Stomach smooth muscle (tissue), 2 donors: ENCODE results near the gene CRACDL.

ENCODE experiments used
- H3K27ac ChIP-seq: one replicate; pipeline ENCODE4 v1.7.0; 2013; ENCODE audit warnings: mild to moderate bottlenecking, low read length, inconsistent platforms
- H3K27me3 ChIP-seq, 2 donors: one replicate each; pipeline ENCODE4 v1.7.0; 2013; ENCODE audit warnings: low read length in 2 of 2; ENCODE audit not compliant: insufficient read depth in 2 of 2, control insufficient read depth in 1 of 2
- H3K36me3 ChIP-seq, 2 donors: one replicate each; pipeline ENCODE4 v1.7.0; 2013; ENCODE audit warnings: low read length in 2 of 2; ENCODE audit not compliant: control insufficient read depth in 2 of 2, insufficient read depth in 2 of 2
- H3K4me1 ChIP-seq: one replicate; pipeline ENCODE4 v1.7.0; 2013; ENCODE audit warnings: low read length; ENCODE audit not compliant: control insufficient read depth, insufficient read depth
- H3K4me3 ChIP-seq, 2 donors: one replicate each; pipeline ENCODE4 v1.7.0; 2013; ENCODE audit warnings: low read length in 2 of 2
- H3K9ac ChIP-seq, 2 donors: one replicate each; pipeline ENCODE4 v1.7.0; 2013; ENCODE audit warnings: low read length in 2 of 2, mild to moderate bottlenecking in 1 of 2
- H3K9me3 ChIP-seq, 2 donors: one replicate each; pipeline ENCODE4 v1.7.0; 2013; ENCODE audit warnings: low read length in 2 of 2; ENCODE audit not compliant: control insufficient read depth in 2 of 2
- donor health status: healthy.
- donor health status: Pancreatic carcinoma.

CRACDL gene

DNA sequence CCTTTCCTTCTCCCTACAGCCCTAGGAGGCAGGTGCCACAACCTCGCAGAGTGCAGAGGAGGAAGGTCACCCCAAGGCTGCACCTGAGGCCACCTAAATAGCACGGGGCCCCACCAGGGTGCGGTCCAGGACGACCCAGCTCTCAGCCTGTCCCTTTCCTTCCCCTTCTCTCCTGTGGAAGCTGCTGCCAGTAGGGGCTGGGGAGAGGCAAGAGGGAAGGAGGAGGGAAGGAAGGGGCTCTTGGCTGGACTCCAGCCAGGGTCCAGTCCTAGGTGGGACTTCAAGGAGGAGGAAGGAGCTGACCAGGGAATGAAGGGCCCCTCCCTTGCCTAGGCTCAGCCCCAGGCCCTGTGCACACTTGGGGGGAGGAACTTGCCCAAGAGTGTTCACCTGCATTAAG is 11.1 kb downstream of the CRACDL start:
- no peaks in the 10 kb centered on the region for H3K4me1 ChIP-seq
- peaks cover 0 to 4% of the 10 kb centered on the region in 2 donors for H3K9me3 ChIP-seq
- H3K27ac ChIP-seq: no peak overlapping the region
- H3K4me3 ChIP-seq: no peak overlapping the region
- H3K9ac ChIP-seq: no peak overlapping the region
- no peaks in the 10 kb centered on the region for H3K36me3 ChIP-seq
- H3K27me3 ChIP-seq: no peaks in the 10 kb centered on the region

DNA sequence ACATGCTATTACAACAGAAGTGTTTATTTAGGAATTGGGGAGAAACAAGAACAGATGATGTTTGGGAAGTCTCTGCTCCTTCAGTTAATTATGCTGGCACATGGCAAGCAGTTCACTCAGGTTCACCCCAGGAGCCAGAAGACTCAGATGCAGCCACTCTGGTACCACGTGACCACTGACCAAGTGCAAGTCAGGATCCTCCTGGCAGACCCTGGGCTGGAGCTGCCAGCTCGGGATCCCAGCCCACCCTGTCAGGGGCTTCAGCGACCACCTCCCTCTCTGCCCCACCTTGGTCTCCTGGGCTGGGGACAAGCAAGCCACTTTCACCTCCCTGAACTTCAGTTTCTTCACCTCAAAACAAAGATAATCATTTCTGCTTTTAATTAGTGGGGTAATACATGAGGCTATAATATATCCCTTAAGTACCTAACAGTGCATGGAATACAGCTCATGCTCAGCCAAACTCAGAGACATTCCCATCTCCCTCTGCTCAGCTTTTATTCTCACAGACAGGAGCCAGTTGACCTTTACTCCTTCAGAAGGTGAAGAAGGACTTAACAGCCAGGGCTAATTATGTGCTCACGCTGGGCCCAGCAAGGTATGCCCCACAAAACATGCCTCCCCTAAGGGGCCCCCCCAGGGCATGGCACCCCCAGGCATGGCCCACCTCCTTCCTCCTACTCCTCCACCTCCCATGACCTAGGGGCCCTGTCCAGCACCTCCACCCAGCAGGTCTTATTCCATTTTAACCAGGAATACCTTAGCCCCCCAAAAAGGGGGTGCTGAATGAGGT is 11.8 kb downstream of the CRACDL start:
- Histone ChIP-seq H3K27me3 (no peaks in the 10 kb centered on the region), H3K27ac (no peak overlapping the region), H3K36me3 (no peaks in the 10 kb centered on the region), H3K9me3 (peaks cover 0 to 4% of the 10 kb centered on the region in 2 donors), H3K4me3 (no peak overlapping the region), H3K4me1 (no peaks in the 10 kb centered on the region), H3K9ac (no peak overlapping the region)

DNA sequence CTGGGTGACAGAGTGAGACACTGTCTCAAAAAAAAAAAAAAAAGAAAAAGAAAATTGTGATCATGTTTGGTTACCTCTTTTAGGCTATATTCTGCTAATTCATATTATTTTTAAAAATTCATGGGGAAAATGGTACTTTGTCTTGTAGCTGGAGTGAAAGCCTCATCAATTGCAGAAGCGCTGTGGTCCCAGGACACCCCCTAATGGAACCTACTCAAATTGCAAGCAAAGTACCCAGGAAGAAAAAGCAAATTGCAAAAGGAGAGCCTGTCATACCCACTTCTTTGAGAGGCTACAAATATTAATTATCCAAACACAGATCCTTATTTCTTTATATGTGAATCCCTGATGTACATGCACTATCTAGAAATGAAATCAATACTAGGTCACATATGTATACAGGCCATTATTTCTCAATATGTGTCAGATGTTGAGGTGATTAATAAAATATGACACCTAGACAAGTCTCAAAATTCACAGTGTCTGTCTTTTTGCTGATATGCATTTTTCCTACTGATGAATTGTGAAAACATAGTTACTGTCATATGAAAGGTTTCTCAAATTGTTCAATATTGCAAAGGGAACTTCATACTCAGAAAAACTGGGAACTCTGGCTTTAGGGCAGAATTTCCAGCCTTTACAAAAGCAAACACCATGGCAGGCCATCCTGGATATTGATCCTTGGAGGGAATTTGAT is 12.6 kb downstream of the CRACDL start:
- Histone ChIP-seq H3K27me3 (no peaks in the 10 kb centered on the region), H3K9ac (no peak overlapping the region), H3K4me1 (no peaks in the 10 kb centered on the region)

DNA sequence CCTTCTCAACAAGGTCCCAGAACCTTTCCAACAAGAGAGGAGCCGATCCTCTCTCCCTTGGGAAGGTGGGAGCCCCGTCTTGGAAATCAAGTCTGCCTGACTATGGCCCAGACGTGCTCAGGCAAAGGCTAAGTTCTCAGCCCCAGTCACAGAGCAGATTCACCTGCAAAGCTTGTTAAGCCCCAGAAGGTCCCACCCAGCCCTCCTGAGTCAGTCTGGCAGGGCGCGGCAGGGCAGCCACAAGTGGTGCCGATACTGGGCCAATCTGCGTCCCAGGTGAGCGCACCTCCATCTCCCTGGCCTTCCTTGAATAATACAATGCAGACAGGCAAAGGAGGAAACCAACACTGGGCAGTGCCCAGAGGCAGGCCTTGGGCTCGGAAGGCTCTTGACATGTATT is 15.0 kb downstream of the CRACDL start:
- no peaks in the 10 kb centered on the region for H3K27me3 ChIP-seq
- no peak overlapping the region for H3K9ac ChIP-seq
- H3K9me3 ChIP-seq: peaks cover 0 to 4% of the 10 kb centered on the region in 2 donors
- no peak overlapping the region for H3K4me3 ChIP-seq
- no peak overlapping the region for H3K27ac ChIP-seq
- peaks cover 5% of the 10 kb centered on the region for H3K4me1 ChIP-seq
- no peaks in the 10 kb centered on the region for H3K36me3 ChIP-seq

More for the DNA sequence above, 12.6 kb downstream of the CRACDL start:
- no peaks in the 10 kb centered on the region for H3K36me3 ChIP-seq
- H3K4me3 ChIP-seq: no peak overlapping the region
- no peak overlapping the region for H3K27ac ChIP-seq
- peaks cover 0 to 4% of the 10 kb centered on the region in 2 donors for H3K9me3 ChIP-seq

DNA sequence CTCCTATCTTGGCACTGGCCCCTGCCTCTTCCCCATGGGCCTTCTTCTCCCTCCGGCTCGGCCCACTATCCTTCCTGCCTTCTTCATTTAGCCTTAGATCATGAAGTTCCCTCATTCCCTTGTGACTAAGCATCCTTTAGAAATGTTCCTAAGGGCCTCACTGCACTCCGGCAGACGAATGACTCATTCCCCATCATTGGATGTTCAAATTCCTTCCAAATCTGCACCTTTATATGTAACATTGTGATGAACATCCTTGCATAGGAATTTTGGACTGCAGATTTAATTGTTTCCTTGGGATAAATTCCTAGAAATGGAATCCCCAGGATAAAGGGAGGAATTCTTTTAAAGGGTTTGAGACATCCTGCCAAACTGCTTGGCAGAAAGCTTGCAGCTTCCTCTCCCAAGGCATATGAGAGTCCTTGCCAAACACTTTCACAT is 19.0 kb downstream of the CRACDL start:
- Histone ChIP-seq H3K27me3 (no peaks in the 10 kb centered on the region), H3K9me3 (no peaks in the 10 kb centered on the region), H3K4me3 (no peak overlapping the region), H3K27ac (no peak overlapping the region), H3K36me3 (no peaks in the 10 kb centered on the region), H3K9ac (no peak overlapping the region), H3K4me1 (peaks cover 19% of the 10 kb centered on the region)

DNA sequence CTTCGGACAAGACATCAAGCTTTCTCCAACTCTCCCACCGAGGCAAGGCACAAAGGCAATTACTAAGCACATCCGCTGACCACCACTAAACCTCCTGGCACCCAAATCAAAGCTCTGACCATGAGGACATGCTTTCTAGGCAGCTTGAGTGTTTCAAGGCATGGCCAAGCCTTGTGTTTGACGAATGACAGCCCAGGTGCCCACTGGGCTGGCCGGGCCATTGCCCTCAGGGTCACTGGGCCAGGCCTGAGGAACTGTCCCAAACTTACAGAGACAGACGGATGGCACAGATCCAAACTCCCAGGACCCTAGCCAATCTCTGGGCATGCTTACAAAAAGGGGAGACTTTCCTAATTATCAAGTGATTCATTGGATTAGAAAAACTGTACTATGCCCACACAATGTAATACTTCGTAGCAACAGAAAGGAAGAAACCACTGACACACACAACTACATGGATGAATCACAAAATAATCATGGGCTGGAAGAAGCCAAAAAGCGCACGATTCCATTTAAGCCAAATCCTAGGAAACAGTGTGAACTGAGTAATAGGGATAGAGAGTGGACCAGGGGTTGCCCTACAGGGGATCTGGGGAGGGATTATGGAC is 20.2 kb downstream of the CRACDL start:
- Histone ChIP-seq H3K27ac (no peak overlapping the region), H3K4me3 (no peak overlapping the region), H3K9ac (no peak overlapping the region), H3K4me1 (peaks cover 25% of the 10 kb centered on the region), H3K36me3 (no peaks in the 10 kb centered on the region), H3K27me3 (no peaks in the 10 kb centered on the region), H3K9me3 (no peaks in the 10 kb centered on the region)

DNA sequence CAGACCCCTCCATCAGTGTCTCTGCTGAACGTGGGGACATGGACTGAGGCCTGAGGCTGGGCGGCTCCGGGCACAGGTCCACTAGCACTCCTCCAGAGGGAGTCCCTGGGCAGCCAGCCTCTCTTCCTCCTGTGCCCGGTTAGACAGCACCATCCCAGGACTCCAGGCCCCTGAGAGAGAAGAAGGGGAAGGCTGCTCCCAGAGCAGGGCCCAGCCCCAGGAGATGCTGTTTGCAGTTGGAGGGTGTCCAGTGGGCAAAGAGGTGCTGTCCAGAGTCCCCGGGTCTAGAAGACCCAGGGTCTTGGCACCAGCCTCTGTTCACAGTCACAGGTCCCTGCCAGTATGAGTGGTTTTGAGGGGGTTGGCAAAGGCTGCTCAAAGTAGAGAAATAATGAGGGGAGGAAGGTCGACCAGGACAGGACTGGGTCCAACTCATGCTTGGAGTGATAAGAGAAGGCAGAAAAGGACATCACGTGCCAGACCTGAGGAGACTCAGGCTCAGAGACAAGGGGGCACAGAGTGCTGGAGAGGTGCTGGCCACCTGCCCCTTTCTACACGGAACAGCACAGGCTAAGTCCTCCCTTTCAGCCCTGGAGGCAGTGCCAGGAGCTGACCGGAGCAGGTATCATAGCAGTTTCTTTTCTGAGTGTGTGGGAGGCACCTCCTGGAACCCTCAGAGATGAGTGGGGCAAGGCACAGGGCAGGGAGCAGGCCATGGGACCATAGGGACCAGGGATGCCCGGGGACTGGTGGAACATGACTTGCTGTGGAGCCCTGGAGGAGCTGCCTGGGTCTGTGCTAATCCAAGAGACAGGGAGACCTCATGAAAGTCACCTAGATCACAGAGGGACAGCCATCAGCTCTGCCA is 21.1 kb downstream of the CRACDL start:
- Histone ChIP-seq H3K9ac (no peak overlapping the region), H3K27ac (no peak overlapping the region)

DNA sequence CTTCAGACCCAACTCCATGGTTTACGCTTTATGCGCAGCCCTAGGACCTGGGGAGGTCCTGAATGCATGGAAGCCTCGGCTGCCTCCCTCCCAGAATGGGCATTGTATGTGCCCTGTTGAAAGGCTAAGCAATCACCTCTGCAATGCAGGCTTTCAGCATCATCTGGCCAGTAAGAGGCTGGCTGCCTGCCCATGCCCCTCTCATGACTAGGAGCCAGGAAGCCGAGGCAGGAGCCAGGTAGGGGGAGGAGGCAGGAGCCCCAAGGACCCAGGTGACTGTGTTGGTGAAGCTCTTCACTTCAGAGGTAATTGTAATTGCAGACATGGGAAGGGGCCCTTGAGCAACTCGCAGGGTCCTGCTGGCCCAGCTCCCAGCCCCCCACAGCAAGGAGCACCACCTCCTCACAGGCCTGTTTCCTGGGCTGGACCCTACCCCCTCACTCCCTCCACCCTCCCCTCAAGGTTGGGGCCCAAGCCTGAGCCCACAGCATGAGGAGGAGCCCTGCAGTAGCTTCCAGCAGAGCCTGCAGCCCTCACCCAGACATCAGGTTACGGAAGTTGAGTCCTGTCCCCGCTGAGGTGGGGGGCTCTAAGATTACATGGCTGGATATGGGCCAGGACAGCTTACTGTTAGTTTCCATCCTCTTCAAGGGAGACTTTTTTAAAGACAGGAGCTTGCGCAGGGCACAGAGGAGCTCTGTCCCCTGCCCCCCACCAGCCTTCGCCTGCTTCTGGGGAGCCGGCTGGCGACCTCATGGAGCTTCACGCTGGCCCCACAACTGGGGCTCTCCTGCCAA is 21.9 kb downstream of the CRACDL start:
- Histone ChIP-seq H3K36me3 (no peaks in the 10 kb centered on the region), H3K27ac (no peak overlapping the region), H3K4me3 (no peak overlapping the region), H3K9me3 (no peaks in the 10 kb centered on the region), H3K9ac (no peak overlapping the region), H3K27me3 (no peaks in the 10 kb centered on the region), H3K4me1 (peaks cover 33% of the 10 kb centered on the region)

More for the DNA sequence above, 21.1 kb downstream of the CRACDL start:
- Histone ChIP-seq H3K27me3 (no peaks in the 10 kb centered on the region), H3K4me3 (no peak overlapping the region), H3K4me1 (peaks cover 25% of the 10 kb centered on the region), H3K36me3 (no peaks in the 10 kb centered on the region), H3K9me3 (no peaks in the 10 kb centered on the region)

DNA sequence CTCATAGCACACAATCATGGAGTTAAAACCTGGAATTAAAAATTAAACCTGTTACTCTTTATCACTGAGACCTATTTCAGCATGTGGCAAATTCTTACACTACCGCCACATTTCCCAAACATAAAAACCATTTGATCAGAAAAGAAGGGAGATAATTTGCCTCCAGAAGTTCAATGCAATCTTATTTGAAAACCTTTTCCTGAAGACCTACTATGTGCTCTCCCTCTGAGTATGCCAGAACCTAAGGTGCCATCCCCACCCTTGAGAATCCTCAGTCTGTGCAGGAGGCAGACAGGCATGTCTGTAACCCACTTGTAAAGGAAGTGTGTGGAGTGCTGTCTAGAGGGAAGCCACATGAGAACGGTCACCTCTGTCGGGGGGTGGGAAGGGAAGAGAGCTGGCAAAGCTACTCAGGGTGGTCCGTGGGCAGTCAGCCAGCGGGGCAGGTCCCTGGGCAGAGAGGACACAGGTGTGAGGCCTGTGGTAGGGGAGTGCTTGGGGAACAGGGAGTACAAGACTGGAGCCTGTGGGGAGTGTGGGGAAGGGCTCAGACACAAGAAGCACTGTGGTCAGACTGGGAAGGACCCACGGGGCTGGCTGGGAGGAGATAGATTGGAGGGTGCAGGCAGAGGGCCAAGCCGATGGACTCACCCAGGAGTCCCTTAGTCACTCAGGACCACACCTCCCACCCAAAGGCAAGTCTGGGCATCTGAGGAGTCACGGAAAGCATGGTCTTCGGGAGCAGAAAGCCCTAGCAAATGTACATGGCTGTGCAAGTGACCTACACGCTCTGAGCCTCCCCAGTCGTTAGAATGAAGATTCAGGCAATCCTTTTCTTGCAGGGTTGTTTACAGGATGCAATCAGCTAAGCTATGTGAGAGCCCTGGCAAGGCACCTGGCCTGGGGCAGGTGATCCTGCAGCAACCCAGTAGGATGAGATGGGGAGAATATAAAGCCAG is 22.8 kb downstream of the CRACDL start:
- no peaks in the 10 kb centered on the region for H3K9me3 ChIP-seq
- H3K27me3 ChIP-seq: no peaks in the 10 kb centered on the region
- no peak overlapping the region for H3K27ac ChIP-seq
- peaks cover 35% of the 10 kb centered on the region for H3K4me1 ChIP-seq
- peak overlapping the region in 1 of 2 donors; percentile 1 for H3K4me3 ChIP-seq
- no peak overlapping the region for H3K9ac ChIP-seq
- no peaks in the 10 kb centered on the region for H3K36me3 ChIP-seq
